WERI-Rb-1 (cell line): ENCODE data around the gene FCHSD1.

Experiments used
- DNase-seq: peaks from one replicate; pipeline ENCODE4 v3.0.0-alpha.2; 2020
- H3K27ac ChIP-seq: fragments of 250-450 bp; sonication (Bioruptor Pico); 2 replicates; pipeline ENCODE4 v1.5.1; 2020; ENCODE audit warnings: mild to moderate bottlenecking, moderate library complexity
- H3K27me3 ChIP-seq: fragments of 250-450 bp; sonication (Bioruptor Pico); 2 replicates; pipeline ENCODE4 v1.5.1; 2021; ENCODE audit warnings: mild to moderate bottlenecking, low read depth, moderate library complexity; ENCODE audit not compliant: insufficient read depth, severe bottlenecking
- H3K36me3 ChIP-seq: fragments of 250-450 bp; sonication (Bioruptor Pico); 2 replicates; pipeline ENCODE4 v1.5.1; 2020; ENCODE audit warnings: mild to moderate bottlenecking, moderate library complexity
- H3K4me3 ChIP-seq: 2 replicates; pipeline ENCODE4 v1.5.1; 2011; ENCODE audit warnings: low read depth, mild to moderate bottlenecking, control low read depth, low read length
- H3K9me3 ChIP-seq: fragments of 250-450 bp; sonication (Bioruptor Pico); 2 replicates; pipeline ENCODE4 v1.5.1; 2021; ENCODE audit warnings: mild to moderate bottlenecking, moderate library complexity; ENCODE audit not compliant: severe bottlenecking
- CTCF ChIP-seq: IDR thresholded peaks from 2 replicates; pipeline ENCODE4 v1.5.1; 2011; ENCODE audit warnings: low read depth, mild to moderate bottlenecking, control low read depth, inconsistent platforms, low read length

Gene FCHSD1

GRCh38 chr5:141646026-141646425 is 5.2 kb downstream of the FCHSD1 start:
- TF ChIP-seq CTCF = no peak

GRCh38 chr5:141641634-141642267 is 9.5 kb downstream of the FCHSD1 start:
- Histone ChIP-seq H3K27me3 (no peaks in the 10 kb centered on the region), H3K4me3 (no peak overlapping the region), H3K9me3 (no peaks in the 10 kb centered on the region), H3K27ac (no peak overlapping the region), H3K36me3 (peaks cover 14% of the 10 kb centered on the region)
- DNase-seq = no peak
- no peak for TF ChIP-seq CTCF

More at GRCh38 chr5:141646026-141646425, 5.2 kb downstream of the FCHSD1 start:
- H3K36me3 ChIP-seq = no peaks in the 10 kb centered on the region
- DNase-seq = no peak
- no peak overlapping the region for H3K4me3 ChIP-seq
- H3K9me3 ChIP-seq = no peaks in the 10 kb centered on the region
- no peaks in the 10 kb centered on the region for H3K27me3 ChIP-seq
- no peak overlapping the region for H3K27ac ChIP-seq

- no peak for TF ChIP-seq CTCF
- DNase-seq = no peak
- Histone ChIP-seq H3K4me3 (no peak overlapping the region), H3K27ac (no peak overlapping the region; the same call in 1 of the 2 replicates), H3K9me3 (no peaks in the 10 kb centered on the region), H3K36me3 (peaks cover 18% of the 10 kb centered on the region), H3K27me3 (no peaks in the 10 kb centered on the region)
These were observed 10.5 kb downstream of the FCHSD1 start for GRCh38 chr5:141640698-141641097.

GRCh38 chr5:141640051-141640415 is 11.2 kb downstream of the FCHSD1 start:
- no peak for TF ChIP-seq CTCF
- H3K4me3 ChIP-seq = no peak overlapping the region
- no peak for DNase-seq
- H3K27me3 ChIP-seq = no peaks in the 10 kb centered on the region
- H3K9me3 ChIP-seq = no peaks in the 10 kb centered on the region
- H3K27ac ChIP-seq = no peak overlapping the region; the same call in 1 of the 2 replicates
- H3K36me3 ChIP-seq = peaks cover 22% of the 10 kb centered on the region

GRCh38 chr5:141639357-141640050 is 11.7 kb downstream of the FCHSD1 start:
- no peak for TF ChIP-seq CTCF
- Histone ChIP-seq H3K27ac (no peak overlapping the region; the same call in 1 of the 2 replicates), H3K9me3 (no peaks in the 10 kb centered on the region), H3K4me3 (no peak overlapping the region), H3K27me3 (no peaks in the 10 kb centered on the region), H3K36me3 (peaks cover 27% of the 10 kb centered on the region)
- DNase-seq = no peak
